ENCODE measurements around the gene ASB18.

The ASB18 gene

DNA sequence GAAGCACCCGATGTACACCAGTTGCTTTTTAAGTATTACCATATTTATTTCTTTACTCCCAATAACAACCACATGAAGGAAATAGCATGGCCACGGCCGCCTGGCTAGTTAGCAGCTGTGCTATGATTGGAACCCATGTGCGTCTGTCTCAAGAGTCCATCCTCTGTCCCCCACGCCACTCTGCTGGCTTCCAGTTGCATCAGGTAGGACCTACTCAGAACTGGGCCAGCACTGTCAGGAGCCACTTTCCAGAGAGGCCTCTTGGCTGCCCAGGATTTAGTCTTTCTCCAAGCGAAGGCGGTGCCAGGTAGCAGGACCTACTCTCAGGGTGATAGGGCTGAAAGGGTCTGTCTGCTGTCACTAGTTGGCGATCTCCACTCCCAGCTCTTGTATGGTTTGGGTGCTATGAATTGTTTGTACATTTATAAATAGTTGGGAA, 22.1 kb downstream of the ASB18 start:
- no peak for DNase-seq (ENCODE audit: extremely low read depth, low read depth)
- TF ChIP-seq, protein P1, sequence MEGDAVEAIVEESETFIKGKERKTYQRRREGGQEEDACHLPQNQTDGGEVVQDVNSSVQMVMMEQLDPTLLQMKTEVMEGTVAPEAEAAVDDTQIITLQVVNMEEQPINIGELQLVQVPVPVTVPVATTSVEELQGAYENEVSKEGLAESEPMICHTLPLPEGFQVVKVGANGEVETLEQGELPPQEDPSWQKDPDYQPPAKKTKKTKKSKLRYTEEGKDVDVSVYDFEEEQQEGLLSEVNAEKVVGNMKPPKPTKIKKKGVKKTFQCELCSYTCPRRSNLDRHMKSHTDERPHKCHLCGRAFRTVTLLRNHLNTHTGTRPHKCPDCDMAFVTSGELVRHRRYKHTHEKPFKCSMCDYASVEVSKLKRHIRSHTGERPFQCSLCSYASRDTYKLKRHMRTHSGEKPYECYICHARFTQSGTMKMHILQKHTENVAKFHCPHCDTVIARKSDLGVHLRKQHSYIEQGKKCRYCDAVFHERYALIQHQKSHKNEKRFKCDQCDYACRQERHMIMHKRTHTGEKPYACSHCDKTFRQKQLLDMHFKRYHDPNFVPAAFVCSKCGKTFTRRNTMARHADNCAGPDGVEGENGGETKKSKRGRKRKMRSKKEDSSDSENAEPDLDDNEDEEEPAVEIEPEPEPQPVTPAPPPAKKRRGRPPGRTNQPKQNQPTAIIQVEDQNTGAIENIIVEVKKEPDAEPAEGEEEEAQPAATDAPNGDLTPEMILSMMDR (IDR thresholded peaks at IDR 0.05; ENCODE audit: low read depth, low read length), result no peak

GRCh38 chr2:236241181-236242056, 22.8 kb downstream of the ASB18 start:
- TF ChIP-seq, protein P1 (IDR thresholded peaks at IDR 0.05; ENCODE audit: low read depth, low read length), result no peak
- no peak for DNase-seq (ENCODE audit: extremely low read depth, low read depth)

DNA sequence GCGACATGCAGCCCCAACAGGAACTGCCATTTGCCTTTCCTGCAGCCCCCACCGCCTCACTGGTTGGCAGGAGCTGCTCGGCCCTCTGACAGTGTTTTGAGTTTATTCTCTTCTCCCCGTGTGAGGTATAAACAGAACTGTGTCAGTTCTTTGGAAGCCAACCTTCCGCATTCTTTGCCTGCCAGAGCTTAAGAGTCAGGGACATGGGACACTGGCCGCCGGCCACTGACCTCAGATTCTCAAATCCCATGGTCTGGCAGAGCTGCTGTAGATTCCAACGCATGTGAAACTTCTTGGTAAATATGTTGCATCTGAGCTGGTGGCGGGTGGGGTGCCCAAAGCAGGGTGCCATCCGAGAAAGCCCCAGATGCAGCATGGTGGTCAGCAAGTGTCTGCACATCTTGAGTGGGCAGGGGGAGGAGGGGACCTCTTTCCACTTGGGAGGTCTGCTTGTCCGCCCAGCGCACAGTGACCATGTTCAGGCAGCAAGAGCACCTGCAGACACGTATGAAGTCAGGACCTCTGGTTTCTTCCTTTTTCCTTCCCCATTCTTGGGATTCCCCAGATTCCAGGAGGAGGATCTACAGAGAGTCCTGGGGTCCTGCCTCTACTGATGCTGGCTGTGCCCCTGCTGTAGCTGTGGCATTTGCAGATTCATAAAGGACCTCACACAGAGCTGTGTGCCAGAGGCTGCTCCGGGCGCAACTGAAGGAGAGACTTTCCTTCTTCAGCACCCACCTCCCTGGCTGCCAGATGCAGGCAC, 23.8 kb downstream of the ASB18 start:
- no peak for DNase-seq (ENCODE audit: extremely low read depth, low read depth)
- TF ChIP-seq, protein P1 (IDR thresholded peaks at IDR 0.05; ENCODE audit: low read depth, low read length), result no peak

DNA sequence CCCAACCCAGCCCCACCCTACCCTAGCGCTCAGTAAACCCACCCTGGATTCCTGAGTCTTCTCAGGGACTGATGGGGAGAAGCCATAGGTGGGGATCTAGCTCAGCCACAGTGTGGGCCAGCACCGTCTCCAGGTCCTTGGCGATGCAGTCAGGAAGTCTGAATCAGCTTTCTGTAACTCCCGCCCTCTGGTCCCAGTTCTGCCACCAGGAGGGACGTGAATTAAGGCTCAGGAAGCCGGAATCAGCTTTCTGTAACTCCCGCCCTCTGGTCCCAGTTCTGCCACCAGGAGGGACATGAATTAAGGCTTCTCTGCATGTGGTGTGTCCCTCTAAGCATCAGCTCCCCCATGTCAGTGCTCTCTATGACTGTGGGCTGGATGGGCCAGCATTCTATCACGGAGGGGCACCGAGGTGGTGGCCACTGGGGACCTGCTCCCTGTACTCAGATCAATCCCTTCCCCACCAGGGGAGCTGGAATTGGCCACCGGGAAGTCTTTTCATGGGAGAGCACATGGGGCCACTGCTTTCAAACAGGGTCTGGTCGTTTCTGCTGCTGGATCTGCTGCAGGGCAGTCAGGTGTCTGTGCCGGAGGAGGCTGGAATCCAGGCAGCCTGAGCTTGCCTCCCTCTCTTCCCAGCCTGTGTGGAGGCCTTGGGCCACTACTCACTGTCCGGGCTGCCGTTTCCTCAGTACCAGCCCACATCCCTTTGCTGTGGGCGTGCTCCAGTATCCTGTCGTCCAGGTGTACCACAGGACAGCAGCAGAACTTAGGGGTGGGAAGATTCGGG, 24.7 kb downstream of the ASB18 start:
- TF ChIP-seq, protein P1 (IDR thresholded peaks at IDR 0.05; ENCODE audit: low read depth, low read length), result no peak
- no peak for DNase-seq (ENCODE audit: extremely low read depth, low read depth)

DNA sequence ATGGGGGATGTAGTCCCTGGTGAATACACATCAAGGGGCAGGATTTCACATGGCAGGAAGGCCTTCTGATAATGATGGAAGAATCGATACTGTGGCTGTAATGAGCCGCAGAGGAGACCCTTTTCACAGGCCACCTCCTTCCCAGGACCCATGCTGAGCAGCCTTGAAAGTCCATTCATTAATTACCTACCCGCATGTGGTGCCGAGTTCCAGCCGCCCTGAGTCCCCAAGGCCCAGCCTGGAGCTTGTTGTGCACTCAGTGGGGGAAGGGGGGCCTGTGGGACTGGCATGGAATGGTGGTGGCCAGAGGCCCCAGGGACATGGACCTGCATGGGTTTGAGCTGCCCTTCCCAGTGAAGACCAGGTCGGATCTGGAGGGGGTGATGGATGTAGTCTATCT, 25.5 kb downstream of the ASB18 start:
- DNase-seq (ENCODE audit: extremely low read depth, low read depth), result no peak
- TF ChIP-seq, protein P1 (IDR thresholded peaks at IDR 0.05; ENCODE audit: low read depth, low read length), result no peak

- TF ChIP-seq, protein P1 (IDR thresholded peaks at IDR 0.05; ENCODE audit: low read depth, low read length), result no peak
- DNase-seq (ENCODE audit: extremely low read depth, low read depth), result no peak
These were observed 26.6 kb downstream of the ASB18 start for GRCh38 chr2:236237468-236238190.

Measured in AG09319 (cell line).